Karpas-422 (cell line): ENCODE results near the gene ITIH3. TPM values are rescaled to one million over a fixed set of nuclear protein-coding genes. Genes with fewer than 3 reads are reported as not detected.
"Not testable (repeated sequence)": the region's sequence is repeated elsewhere in the genome, so short reads cannot be mapped to it uniquely, and the experiment has no call there.

Experiments
- DNase-seq: peaks from one replicate; pipeline ENCODE4 v3.0.0-alpha.2; 2015
- H2AFZ ChIP-seq: fragments of 200-600 bp; sonication (generic); 2 replicates; pipeline ENCODE4 v1.6.1; 2014; ENCODE audit warnings: antibody characterized with exemption, low read length, mixed read lengths
- H3K27ac ChIP-seq: fragments of 200-600 bp; sonication (generic); 2 replicates; pipeline ENCODE4 v1.5.1; 2014; ENCODE audit warnings: mild to moderate bottlenecking, low read length, moderate library complexity
- H3K27me3 ChIP-seq: fragments of 200-600 bp; sonication (generic); 2 replicates; pipeline ENCODE4 v1.6.1; 2014; ENCODE audit warnings: low read length, mixed read lengths
- H3K36me3 ChIP-seq: fragments of 200-600 bp; sonication (generic); 2 replicates; pipeline ENCODE4 v1.6.1; 2014; ENCODE audit warnings: low read length, mixed read lengths; ENCODE audit not compliant: insufficient read depth
- H3K4me1 ChIP-seq: fragments of 200-600 bp; sonication (generic); 2 replicates; pipeline ENCODE4 v1.6.1; 2014; ENCODE audit warnings: mild to moderate bottlenecking, low read length, mixed read lengths
- H3K4me2 ChIP-seq: fragments of 200-600 bp; sonication (generic); 2 replicates; pipeline ENCODE4 v1.6.1; 2014; ENCODE audit warnings: low read length, low read depth, mild to moderate bottlenecking; ENCODE audit not compliant: poor library complexity, severe bottlenecking
- H3K4me3 ChIP-seq: fragments of 200-600 bp; sonication (generic); 2 replicates; pipeline ENCODE4 v1.5.1; 2014; ENCODE audit warnings: mild to moderate bottlenecking, antibody characterized with exemption, low read length, mixed read lengths
- H3K79me2 ChIP-seq: fragments of 200-600 bp; sonication (generic); 2 replicates; pipeline ENCODE4 v1.6.1; 2014; ENCODE audit warnings: mild to moderate bottlenecking, low read length, mixed read lengths
- H3K9ac ChIP-seq: fragments of 200-600 bp; sonication (generic); 2 replicates; pipeline ENCODE4 v1.6.0; 2014; ENCODE audit warnings: low read length
- H3K9me2 ChIP-seq: fragments of 200-600 bp; sonication (generic), shearing (Covaris generic); replicated peaks from 2 replicates; pipeline ENCODE4 v1.6.0; 2014; ENCODE audit warnings: mild to moderate bottlenecking, low read length, moderate library complexity; ENCODE audit not compliant: insufficient read depth
- H3K9me3 ChIP-seq: fragments of 300-700, 200-600 bp; sonication (generic); 2 replicates; pipeline ENCODE4 v1.6.1; 2014; ENCODE audit warnings: low read length, mixed read lengths
- H4K20me1 ChIP-seq: fragments of 200-600 bp; sonication (generic); 2 replicates; pipeline ENCODE4 v1.6.1; 2014; ENCODE audit warnings: mild to moderate bottlenecking, antibody characterized with exemption, low read length, low read depth; ENCODE audit not compliant: insufficient read depth
- total RNA-seq: library from RNA; depleted of rRNA; stranded (reverse); fragments of >200 nt; shearing (Covaris generic); gene quantifications from 2 replicates; pipeline ENCODE4 v1.2.3, GENCODE V29; 2014; ENCODE audit warnings: low replicate concordance

The ITIH3 gene
- total RNA-seq, 1 experiment from 2014 or later, result not detected

GRCh38 chr3:52771334-52771681, 23.3 kb upstream of the ITIH3 start:
- Histone ChIP-seq H3K4me2 (peak overlapping the region; percentile 89), H3K9me3 (no peaks in the 10 kb centered on the region), H3K9me2 (no peaks in the 10 kb centered on the region), H3K27ac (peak overlapping the region; percentile 58), H3K36me3 (peaks cover 12% of the 10 kb centered on the region; the same call in 1 of the 2 replicates), H4K20me1 (no peaks in the 10 kb centered on the region), H3K27me3 (no peaks in the 10 kb centered on the region), H2AFZ (peak overlapping the region; percentile 63), H3K4me1 (peaks cover 15% of the 10 kb centered on the region), H3K9ac (peak overlapping the region; percentile 74), H3K79me2 (peaks cover 32% of the 10 kb centered on the region), H3K4me3 (peak overlapping the region; percentile 75)
- peak; percentile 62 for DNase-seq

GRCh38 chr3:52771702-52772101, 22.9 kb upstream of the ITIH3 start:
- Histone ChIP-seq H3K27me3 (no peaks in the 10 kb centered on the region), H3K9me2 (no peaks in the 10 kb centered on the region), H3K36me3 (peaks cover 10% of the 10 kb centered on the region; the same call in 1 of the 2 replicates), H4K20me1 (no peaks in the 10 kb centered on the region), H3K4me3 (peak overlapping the region; percentile 75; the same call in 1 of the 2 replicates), H3K9ac (peak overlapping the region; percentile 74; the same call in 1 of the 2 replicates), H3K9me3 (no peaks in the 10 kb centered on the region), H3K27ac (no peak overlapping the region), H2AFZ (0 out of 2 replicates have a peak overlapping the region, but pooled peaks have one; percentile 69), H3K79me2 (peaks cover 32% of the 10 kb centered on the region), H3K4me1 (peaks cover 15% of the 10 kb centered on the region), H3K4me2 (peak overlapping the region; percentile 89)
- no peak for DNase-seq

GRCh38 chr3:52773361-52774065, 21.1 kb upstream of the ITIH3 start:
- H3K36me3 ChIP-seq, result peaks cover 1% of the 10 kb centered on the region; the same call in 1 of the 2 replicates
- no peak overlapping the region for H3K9ac ChIP-seq
- no peak overlapping the region for H3K4me2 ChIP-seq
- no peak for DNase-seq
- no peak overlapping the region for H3K27ac ChIP-seq
- H2AFZ ChIP-seq, result no peak overlapping the region
- H4K20me1 ChIP-seq, result no peaks in the 10 kb centered on the region
- H3K4me1 ChIP-seq, result peaks cover 15% of the 10 kb centered on the region
- no peaks in the 10 kb centered on the region for H3K9me2 ChIP-seq
- no peak overlapping the region for H3K4me3 ChIP-seq
- no peaks in the 10 kb centered on the region for H3K9me3 ChIP-seq
- no peaks in the 10 kb centered on the region for H3K27me3 ChIP-seq
- H3K79me2 ChIP-seq, result peaks cover 22% of the 10 kb centered on the region

GRCh38 chr3:52774066-52774713, 20.4 kb upstream of the ITIH3 start:
- no peak for DNase-seq
- H3K27me3 ChIP-seq, result no peaks in the 10 kb centered on the region
- H3K9ac ChIP-seq, result no peak overlapping the region
- H3K27ac ChIP-seq, result no peak overlapping the region
- no peak overlapping the region for H2AFZ ChIP-seq
- H3K9me2 ChIP-seq, result no peaks in the 10 kb centered on the region
- no peaks in the 10 kb centered on the region for H4K20me1 ChIP-seq
- no peaks in the 10 kb centered on the region for H3K9me3 ChIP-seq
- H3K36me3 ChIP-seq, result no peaks in the 10 kb centered on the region
- H3K4me1 ChIP-seq, result peaks cover 16% of the 10 kb centered on the region
- peaks cover 15% of the 10 kb centered on the region for H3K79me2 ChIP-seq
- no peak overlapping the region for H3K4me3 ChIP-seq
- H3K4me2 ChIP-seq, result no peak overlapping the region

GRCh38 chr3:52774901-52775864, 19.4 kb upstream of the ITIH3 start:
- Histone ChIP-seq H3K36me3 (no peaks in the 10 kb centered on the region), H3K79me2 (peaks cover 5% of the 10 kb centered on the region), H3K4me1 (peaks cover 12% of the 10 kb centered on the region), H4K20me1 (no peaks in the 10 kb centered on the region), H3K9ac (no peak overlapping the region), H3K9me2 (no peaks in the 10 kb centered on the region), H3K4me3 (no peak overlapping the region), H3K27me3 (no peaks in the 10 kb centered on the region), H3K9me3 (no peaks in the 10 kb centered on the region), H2AFZ (no peak overlapping the region), H3K27ac (no peak overlapping the region), H3K4me2 (no peak overlapping the region)
- DNase-seq, result no peak

GRCh38 chr3:52775877-52776276, 18.7 kb upstream of the ITIH3 start:
- Histone ChIP-seq H3K4me2 (no peak overlapping the region), H3K79me2 (no peaks in the 10 kb centered on the region), H3K4me3 (no peak overlapping the region), H4K20me1 (no peaks in the 10 kb centered on the region), H3K9me2 (no peaks in the 10 kb centered on the region), H2AFZ (peak overlapping the region; percentile 34; the same call in 1 of the 2 replicates), H3K27me3 (no peaks in the 10 kb centered on the region), H3K9me3 (no peaks in the 10 kb centered on the region), H3K27ac (no peak overlapping the region), H3K9ac (no peak overlapping the region), H3K36me3 (no peaks in the 10 kb centered on the region), H3K4me1 (peaks cover 12% of the 10 kb centered on the region)
- no peak for DNase-seq

GRCh38 chr3:52776486-52776885, 18.1 kb upstream of the ITIH3 start:
- H2AFZ ChIP-seq, H3K4me1 ChIP-seq, H3K36me3 ChIP-seq, H3K27me3 ChIP-seq, DNase-seq, H3K9me3 ChIP-seq, H4K20me1 ChIP-seq, H3K79me2 ChIP-seq, H3K27ac ChIP-seq, H3K9me2 ChIP-seq, H3K9ac ChIP-seq, H3K4me3 ChIP-seq, H3K4me2 ChIP-seq: not testable (repeated sequence)
